Measurements from ENCODE around the gene FCGR1A.
"Not testable (repeated sequence)": the region's sequence is repeated elsewhere in the genome, so short reads cannot be mapped to it uniquely, and the experiment has no call there.

GRCh38 chr1:149775510-149776147 lies 6.9 kb upstream of the FCGR1A start:
- not testable (repeated sequence) for TF ChIP-seq POLR2A (IDR thresholded peaks at IDR 0.05; ENCODE audit: low read length); GATA1 (IDR thresholded peaks at IDR 0.05; ENCODE audit: low read depth, low read length)

Data from erythroblast (primary cell).